ENCODE data around the gene MDH2. TPM values are rescaled to one million over a fixed set of nuclear protein-coding genes. Genes with fewer than 3 reads are reported as not detected.
"Not testable (repeated sequence)": the region's sequence is repeated elsewhere in the genome, so short reads cannot be mapped to it uniquely, and the experiment has no call there.

MDH2 gene
- total RNA-seq, 4 donors from 2014 or later = 24.3 to 88.4 (median 30.0) TPM

DNA sequence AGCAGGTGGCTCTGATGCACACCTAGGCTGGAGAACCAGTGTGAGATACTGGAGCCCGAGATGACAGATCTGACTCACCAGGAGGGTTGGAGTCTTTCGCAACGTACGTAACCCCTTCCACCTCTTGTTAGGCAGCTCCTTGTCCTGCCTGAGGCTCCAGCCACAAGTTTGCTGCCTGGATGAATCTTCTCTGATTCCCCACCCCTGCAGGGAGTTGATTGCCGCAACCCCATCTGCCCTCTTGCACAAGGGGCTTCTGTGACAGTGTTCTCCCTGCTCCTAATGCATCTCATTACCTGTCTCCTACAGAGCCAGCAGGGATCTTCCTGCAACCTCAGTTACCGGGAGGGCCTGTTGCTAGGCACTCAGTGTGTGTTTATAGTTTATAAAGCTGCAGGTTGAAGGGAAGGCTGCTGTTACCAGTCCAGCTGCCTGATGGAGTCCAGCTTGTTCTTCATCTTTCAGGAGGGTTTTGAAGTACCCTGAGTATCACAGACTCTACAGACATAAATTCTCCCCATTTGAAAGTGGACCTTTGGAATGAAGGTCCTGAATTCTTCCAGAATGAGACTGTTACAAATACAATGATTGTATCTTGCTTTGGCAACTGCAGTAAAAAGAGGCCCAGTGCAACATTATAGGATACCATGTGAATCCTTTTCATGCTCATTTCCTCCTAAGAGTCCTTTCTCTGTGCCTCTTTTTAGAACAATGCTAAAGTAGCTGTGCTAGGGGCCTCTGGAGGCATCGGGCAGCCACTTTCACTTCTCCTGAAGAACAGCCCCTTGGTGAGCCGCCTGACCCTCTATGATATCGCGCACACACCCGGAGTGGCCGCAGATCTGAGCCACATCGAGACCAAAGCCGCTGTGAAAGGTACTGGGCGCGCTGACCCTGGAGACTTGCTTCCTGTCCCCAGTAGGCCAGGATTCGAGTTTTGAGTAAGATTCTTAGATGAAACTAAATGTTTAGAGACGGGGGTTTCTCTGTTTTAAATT, 6.5 kb downstream of the MDH2 start:
- H3K4me1 ChIP-seq = peaks cover under 1 to 3% of the 10 kb centered on the region in 2 donors
- H3K4me3 ChIP-seq = no peak overlapping the region
- TF ChIP-seq, protein P1, sequence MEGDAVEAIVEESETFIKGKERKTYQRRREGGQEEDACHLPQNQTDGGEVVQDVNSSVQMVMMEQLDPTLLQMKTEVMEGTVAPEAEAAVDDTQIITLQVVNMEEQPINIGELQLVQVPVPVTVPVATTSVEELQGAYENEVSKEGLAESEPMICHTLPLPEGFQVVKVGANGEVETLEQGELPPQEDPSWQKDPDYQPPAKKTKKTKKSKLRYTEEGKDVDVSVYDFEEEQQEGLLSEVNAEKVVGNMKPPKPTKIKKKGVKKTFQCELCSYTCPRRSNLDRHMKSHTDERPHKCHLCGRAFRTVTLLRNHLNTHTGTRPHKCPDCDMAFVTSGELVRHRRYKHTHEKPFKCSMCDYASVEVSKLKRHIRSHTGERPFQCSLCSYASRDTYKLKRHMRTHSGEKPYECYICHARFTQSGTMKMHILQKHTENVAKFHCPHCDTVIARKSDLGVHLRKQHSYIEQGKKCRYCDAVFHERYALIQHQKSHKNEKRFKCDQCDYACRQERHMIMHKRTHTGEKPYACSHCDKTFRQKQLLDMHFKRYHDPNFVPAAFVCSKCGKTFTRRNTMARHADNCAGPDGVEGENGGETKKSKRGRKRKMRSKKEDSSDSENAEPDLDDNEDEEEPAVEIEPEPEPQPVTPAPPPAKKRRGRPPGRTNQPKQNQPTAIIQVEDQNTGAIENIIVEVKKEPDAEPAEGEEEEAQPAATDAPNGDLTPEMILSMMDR (IDR thresholded peaks at IDR 0.05) = no peak
- no peak for TF ChIP-seq POLR2A (IDR thresholded peaks at IDR 0.05)
- H3K9me3 ChIP-seq = no peaks in the 10 kb centered on the region
- DNase-seq = no peak
- intact Hi-C loops (cut with DNase I; ENCODE audit: low total_unique reads) = no loop called here
- no peak overlapping the region for H3K27ac ChIP-seq
- H3K27me3 ChIP-seq = no peaks in the 10 kb centered on the region
- no peaks in the 10 kb centered on the region for H3K36me3 ChIP-seq

DNA sequence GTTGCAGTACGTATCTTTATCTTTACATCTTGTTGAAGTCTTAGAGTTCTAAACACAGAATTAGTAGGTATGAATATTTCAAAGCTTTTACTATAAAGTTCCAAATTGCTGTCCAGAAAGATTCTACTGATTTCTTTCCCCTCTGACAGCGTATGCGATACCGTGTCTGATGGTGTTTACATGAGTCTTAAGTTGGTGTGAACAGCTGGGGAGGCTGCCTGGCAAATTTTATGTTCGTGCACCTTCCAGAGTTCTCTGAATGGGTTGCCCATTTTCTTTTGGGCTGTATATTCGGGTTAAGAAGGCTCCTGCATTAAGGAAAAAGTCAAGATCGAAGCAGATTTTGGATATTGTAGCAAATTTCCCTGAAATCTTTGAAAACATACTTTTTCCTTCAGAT, 8.3 kb downstream of the MDH2 start:
- Histone ChIP-seq H3K9me3 (no peaks in the 10 kb centered on the region), H3K36me3 (no peaks in the 10 kb centered on the region), H3K27me3 (no peaks in the 10 kb centered on the region), H3K4me1 (no peaks in the 10 kb centered on the region), H3K4me3 (no peak overlapping the region), H3K27ac (no peak overlapping the region)
- intact Hi-C loops (cut with DNase I; ENCODE audit: low total_unique reads) = no loop called here
- no peak for TF ChIP-seq POLR2A (IDR thresholded peaks at IDR 0.05)
- TF ChIP-seq, protein P1 (IDR thresholded peaks at IDR 0.05) = no peak
- DNase-seq = no peak

DNA sequence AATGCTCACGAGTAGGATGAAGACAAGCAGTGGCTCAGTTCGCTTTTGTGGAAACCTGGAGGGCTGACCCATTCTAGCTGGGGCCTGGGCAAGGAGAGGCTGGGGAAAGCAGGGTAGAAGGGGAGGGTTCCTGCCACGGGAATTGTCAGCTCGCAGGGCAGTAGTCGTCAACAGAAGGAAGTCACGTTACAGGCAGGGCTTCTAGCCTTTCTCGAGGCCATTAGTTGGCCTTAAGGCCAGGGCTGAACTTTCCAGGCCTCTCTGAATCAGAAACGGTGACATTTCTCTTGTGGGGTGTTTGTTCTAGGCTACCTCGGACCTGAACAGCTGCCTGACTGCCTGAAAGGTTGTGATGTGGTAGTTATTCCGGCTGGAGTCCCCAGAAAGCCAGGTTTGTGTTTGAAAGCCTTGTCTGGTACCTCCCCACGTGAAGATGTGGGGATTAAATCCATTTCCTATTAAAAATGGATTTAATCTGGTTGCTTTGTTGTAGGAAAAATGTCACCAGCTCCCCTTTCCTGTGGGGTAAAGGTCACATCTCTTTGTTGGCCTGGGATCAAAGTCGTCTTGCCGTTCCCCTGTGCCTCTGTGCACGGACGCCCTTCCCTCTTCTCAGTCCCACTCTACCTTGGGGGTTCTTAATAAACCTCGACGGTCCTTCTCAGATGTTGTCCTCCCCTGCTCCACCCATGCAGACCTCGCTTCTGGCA, 9.4 kb downstream of the MDH2 start:
- TF ChIP-seq, protein P1 (IDR thresholded peaks at IDR 0.05) = no peak
- TF ChIP-seq POLR2A (IDR thresholded peaks at IDR 0.05) = no peak
- intact Hi-C loops (cut with DNase I; ENCODE audit: low total_unique reads) = no loop called here
- H3K36me3 ChIP-seq = no peaks in the 10 kb centered on the region
- H3K4me3 ChIP-seq = no peak overlapping the region
- no peak overlapping the region for H3K27ac ChIP-seq
- H3K27me3 ChIP-seq = no peaks in the 10 kb centered on the region
- no peak for DNase-seq
- H3K4me1 ChIP-seq = no peaks in the 10 kb centered on the region
- no peaks in the 10 kb centered on the region for H3K9me3 ChIP-seq

DNA sequence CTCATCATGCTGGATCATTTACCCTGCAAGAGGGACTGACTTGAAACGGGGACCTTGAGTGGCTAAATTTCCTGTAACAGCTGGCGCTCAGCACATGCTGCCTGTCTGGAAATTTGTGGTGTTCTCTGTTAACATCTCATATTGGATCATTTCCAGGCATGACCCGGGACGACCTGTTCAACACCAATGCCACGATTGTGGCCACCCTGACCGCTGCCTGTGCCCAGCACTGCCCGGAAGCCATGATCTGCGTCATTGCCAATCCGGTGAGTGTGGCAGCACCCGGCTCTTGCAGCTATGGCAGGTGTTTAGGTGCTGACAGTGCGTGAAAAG, 9.9 kb downstream of the MDH2 start:
- H3K9me3 ChIP-seq = no peaks in the 10 kb centered on the region
- no peak for DNase-seq
- TF ChIP-seq POLR2A (IDR thresholded peaks at IDR 0.05) = no peak
- TF ChIP-seq, protein P1 (IDR thresholded peaks at IDR 0.05) = no peak
- no peak overlapping the region for H3K4me3 ChIP-seq
- no peaks in the 10 kb centered on the region for H3K36me3 ChIP-seq
- no peak overlapping the region for H3K27ac ChIP-seq
- intact Hi-C loops (cut with DNase I; ENCODE audit: low total_unique reads) = no loop called here
- no peaks in the 10 kb centered on the region for H3K27me3 ChIP-seq
- H3K4me1 ChIP-seq = no peaks in the 10 kb centered on the region

DNA sequence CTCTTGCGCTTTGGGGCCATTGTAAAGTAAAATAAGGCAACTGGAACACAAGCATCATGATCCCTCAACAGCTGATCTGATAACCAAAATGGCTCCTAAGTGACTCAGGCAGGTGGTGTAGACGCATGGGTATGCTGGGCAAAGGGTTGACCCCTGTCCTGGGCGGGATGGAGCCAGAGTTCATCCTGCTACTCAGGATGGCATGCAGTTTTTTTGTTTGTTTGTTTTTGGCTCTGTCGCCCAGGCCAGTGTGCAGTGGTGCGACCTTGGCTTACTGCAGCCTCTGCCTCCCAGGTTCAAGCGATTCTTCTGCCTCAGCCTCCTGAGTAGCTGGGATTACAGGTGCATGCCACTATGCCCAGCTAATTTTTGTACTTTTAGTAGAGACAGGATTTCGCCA, 10.8 kb downstream of the MDH2 start:
- H3K36me3 ChIP-seq; intact Hi-C loops (cut with DNase I; ENCODE audit: low total_unique reads): not testable (repeated sequence)

More for the DNA sequence above, 10.8 kb downstream of the MDH2 start:
- H3K27me3 ChIP-seq, H3K27ac ChIP-seq, H3K4me3 ChIP-seq, H3K4me1 ChIP-seq, DNase-seq, H3K9me3 ChIP-seq: not testable (repeated sequence)
